Spleen (tissue), 7 donors: Measurements from ENCODE around the gene TMEM212.

Experiments
- CTCF ChIP-seq, 11 experiments: fragments of 200-600 bp in 7 of 11; fragments of 450-650 bp in 4 of 11; sonication (generic) in 4 of 11; IDR thresholded peaks in 8 of 11; conservative IDR thresholded peaks in 3 of 11; 1 replicate in 7 of 11; 2 replicates in 4 of 11; pipeline versions ENCODE4 v1.4.0 to v1.8.0; 2016 to 2021; ENCODE audit warnings: antibody characterized with exemption in 11 of 11, inconsistent platforms in 4 of 11, mild to moderate bottlenecking in 1 of 11
- POLR2A ChIP-seq, 3 donors: fragments of 450-650 bp; IDR thresholded peaks; one replicate each; pipeline ENCODE4 v1.5.1; 2017; ENCODE audit warnings: antibody characterized with exemption in 3 of 3, mild to moderate bottlenecking in 1 of 3
- POLR2AphosphoS5 ChIP-seq, 3 donors: sonication (generic); formaldehyde crosslinking; IDR thresholded peaks; one replicate each; pipeline ENCODE4 v1.5.1; 2017; ENCODE audit warnings: antibody characterized with exemption in 3 of 3
- donor health status: DM: no; HTN: no; CAD: no; lungs with moderate emphysema.
- donor health status: DM: no; HTN: no; CAD: no.
- donor health status: DM: no; HTN: no; CAD: no.

- TF ChIP-seq POLR2A (IDR thresholded peaks at IDR 0.05) (no peak), CTCF (IDR thresholded peaks at IDR 0.05 in 8 of 11, conservative IDR thresholded peaks at IDR 0.05 in 3 of 11) (no peak), POLR2AphosphoS5 (IDR thresholded peaks at IDR 0.05) (no peak)
Measured at GRCh38 chr3:171896316-171896715, 53.2 kb downstream of the TMEM212 start.
